GM20431 (cell line): ENCODE results near the gene VPS54.

ENCODE experiments used
- in situ Hi-C: fragments of 300-500 bp; cut with MseI, MboI; formaldehyde crosslinking; loops from one replicate; pipeline ENCODE4 v1.15.0; 2020; ENCODE audit warnings: low sequenced_read_pairs; ENCODE audit not compliant: unreplicated experiment

VPS54 gene, protein sequence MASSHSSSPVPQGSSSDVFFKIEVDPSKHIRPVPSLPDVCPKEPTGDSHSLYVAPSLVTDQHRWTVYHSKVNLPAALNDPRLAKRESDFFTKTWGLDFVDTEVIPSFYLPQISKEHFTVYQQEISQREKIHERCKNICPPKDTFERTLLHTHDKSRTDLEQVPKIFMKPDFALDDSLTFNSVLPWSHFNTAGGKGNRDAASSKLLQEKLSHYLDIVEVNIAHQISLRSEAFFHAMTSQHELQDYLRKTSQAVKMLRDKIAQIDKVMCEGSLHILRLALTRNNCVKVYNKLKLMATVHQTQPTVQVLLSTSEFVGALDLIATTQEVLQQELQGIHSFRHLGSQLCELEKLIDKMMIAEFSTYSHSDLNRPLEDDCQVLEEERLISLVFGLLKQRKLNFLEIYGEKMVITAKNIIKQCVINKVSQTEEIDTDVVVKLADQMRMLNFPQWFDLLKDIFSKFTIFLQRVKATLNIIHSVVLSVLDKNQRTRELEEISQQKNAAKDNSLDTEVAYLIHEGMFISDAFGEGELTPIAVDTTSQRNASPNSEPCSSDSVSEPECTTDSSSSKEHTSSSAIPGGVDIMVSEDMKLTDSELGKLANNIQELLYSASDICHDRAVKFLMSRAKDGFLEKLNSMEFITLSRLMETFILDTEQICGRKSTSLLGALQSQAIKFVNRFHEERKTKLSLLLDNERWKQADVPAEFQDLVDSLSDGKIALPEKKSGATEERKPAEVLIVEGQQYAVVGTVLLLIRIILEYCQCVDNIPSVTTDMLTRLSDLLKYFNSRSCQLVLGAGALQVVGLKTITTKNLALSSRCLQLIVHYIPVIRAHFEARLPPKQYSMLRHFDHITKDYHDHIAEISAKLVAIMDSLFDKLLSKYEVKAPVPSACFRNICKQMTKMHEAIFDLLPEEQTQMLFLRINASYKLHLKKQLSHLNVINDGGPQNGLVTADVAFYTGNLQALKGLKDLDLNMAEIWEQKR

DNA sequence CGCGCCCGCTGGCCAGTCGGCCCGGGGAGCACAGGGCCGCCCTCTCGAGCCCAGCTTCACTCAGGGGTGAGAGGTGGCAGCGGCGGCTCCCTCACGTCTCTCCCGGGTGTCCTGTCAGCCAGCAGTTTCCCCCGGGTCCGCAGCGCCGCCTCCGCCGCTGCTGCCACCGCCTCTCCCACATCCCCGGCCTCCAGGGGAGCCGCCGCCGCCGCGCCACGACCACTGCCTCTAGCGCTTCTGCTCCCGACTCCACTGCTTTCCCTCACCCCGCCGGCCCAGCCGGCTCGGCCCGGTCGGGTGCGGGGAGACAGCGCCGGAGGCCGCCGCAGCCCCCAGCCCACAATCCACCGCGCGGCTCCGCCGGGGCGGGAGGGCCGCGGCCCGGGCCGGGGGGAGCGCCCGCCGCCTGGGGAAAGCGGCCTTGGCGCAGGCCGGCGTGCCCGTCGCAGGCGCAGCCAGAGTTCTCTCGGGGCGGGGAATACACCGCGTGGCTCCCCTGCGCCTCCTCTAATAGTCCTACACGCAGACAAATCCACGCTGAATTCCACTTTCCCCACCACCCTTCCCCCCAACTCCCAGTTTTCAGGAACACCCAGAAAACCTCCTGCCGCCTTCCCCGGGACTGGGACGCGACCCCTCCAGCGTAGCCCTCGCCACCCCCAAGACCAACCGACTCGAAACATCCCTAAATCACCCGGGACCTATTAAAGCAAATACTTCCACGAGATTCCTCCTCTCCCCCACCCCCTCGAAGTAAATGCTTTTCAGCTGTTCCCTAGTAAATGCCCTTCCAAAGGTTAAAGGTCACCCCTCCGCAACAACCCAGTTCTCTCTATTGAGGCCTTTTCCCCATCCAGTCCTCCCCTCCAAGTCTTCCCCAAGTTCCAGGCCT lies at the start of gene VPS54:
VPS54 (minus strand) TSS at position 346 of the 892 bp plus-strand sequence. CDS start 35,429 bp downstream, outside the sequence.
- in situ Hi-C loops = no loop called here

DNA sequence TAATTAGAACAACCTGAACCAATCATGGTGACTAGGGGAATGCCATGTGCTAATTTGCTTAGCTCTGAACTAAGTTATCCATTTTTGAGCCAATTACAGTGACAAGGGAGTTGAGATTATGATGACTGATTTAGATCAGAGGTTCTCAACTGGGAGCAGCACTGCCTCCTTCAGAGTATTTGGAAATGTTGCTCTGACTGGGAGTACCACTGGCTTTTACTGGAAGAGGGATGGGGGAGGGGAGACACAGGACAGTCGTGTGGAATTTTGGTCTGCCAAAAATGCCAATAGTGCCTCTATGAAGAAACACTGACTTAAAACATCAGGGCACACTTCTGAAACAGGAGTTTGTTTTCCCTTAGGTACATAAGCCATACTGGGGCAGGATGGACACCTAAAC lies 48.1 kb upstream of the VPS54 start:
- in situ Hi-C loops = no loop called here

DNA sequence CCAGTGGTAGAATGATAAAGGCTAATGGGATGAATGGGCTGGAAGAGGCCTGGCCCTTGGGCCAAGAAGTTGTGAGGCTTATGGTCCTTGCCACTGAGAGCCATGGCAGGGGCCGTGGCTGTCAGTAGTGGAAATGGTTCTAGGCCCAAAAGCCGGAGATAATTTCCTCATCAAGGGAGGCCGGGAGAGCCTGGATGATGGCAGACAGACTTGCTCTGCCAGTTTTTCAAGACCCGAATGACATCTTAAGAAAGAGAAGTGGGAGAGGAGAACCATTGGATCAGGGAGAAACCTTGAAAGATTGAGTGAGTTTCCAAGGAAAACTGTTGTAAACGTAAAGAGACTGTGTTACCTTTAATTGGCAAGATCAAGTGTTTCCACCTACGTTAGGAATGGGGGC lies 46.3 kb upstream of the VPS54 start:
- in situ Hi-C loops = no loop called here

DNA sequence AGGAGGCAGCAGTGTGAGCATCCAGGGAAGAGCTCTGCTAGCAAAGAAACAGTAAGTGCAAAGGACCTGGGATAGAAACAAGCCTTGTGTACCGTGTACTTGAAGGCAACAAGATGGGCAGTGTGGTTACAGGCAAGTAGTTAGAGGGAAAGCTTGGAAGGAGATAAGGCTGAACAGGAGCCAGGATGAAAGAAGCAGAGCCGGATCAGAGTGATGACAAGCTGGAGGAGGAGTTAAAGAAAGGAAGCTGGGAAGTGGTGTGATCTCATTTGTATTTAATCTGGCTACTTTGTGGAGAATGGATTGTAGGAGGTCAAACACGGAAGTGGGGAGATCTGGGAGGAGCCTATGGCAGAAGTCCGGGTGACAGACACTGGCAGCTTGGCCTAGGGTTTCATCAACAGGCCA lies 44.7 kb upstream of the VPS54 start:
- in situ Hi-C loops = no loop called here

DNA sequence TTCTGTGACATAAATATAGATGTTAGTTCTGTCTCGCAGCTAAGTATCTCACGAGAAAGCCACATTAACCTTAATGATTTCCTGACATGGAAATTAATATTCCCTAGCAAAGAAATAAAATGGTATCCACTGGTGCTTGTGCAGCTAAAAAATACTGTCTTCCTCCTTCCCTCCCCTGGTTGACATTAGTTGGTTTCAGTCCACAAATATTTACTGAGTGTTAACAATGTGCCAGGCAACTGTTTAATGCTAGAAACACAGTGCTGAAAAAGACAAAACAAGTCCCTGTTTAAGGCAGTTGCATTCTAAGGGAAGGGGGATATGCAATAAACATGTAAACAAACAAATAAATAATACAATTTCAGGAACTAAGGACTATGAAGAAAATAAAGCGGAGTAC lies 44.2 kb upstream of the VPS54 start:
- in situ Hi-C loops = no loop called here

DNA sequence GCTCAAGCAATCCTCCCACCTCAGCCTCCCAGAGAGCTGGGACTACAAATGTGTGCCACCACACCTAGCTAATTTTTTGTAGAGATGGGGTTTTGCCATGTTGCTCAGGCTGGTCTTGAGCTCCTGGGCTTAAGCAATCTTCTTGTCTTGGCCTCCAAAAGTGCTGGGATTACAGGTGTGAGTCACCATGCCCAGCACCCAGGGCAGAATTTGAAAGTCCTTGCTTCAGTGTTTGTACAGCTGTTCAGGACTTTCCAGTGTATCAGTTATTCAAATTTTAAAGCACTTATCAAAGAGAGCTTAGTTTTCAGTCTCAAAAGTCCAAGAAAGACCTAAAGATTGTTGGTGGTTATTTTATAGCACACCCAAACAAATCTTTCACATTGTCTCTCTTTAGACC lies 43.6 kb upstream of the VPS54 start:
- in situ Hi-C loops = no loop called here

DNA sequence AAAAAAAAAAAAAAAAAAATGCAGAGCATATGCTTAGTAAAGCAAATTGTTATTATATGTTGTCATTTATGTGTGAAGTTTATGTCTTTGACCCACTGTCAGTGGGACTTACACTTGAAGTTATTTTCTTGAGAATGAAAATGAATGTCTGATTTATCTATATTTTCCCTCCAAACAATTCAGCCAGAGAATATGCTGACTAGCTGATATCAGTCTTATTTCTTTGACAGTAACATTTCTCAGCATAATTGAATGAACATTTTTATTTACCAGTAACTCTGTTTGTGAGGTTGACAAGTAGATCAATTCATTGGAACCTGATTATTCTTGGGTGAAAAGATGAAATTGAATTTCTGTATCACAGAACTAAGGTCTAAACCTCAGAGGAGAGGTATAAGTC lies 40.0 kb upstream of the VPS54 start:
- in situ Hi-C loops = no loop called here

DNA sequence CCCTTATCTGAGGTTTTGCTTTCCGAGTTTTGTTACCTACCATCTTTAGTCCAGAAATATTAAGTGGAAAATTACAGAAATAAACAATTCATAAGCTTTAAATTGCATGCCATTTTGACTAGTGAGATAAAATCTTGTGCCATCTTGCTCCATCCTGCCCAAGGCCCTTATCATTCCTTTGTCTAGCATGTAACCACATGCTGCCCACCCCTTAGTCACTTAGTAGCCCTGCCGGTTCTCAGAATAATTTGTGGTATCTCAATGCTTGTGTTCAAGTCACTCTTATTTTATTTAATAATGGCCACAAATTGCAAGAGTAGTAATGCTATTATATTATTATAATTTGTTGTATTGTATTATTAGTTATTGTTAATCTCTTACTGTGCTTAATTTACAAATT lies 36.8 kb upstream of the VPS54 start:
- in situ Hi-C loops = no loop called here

DNA sequence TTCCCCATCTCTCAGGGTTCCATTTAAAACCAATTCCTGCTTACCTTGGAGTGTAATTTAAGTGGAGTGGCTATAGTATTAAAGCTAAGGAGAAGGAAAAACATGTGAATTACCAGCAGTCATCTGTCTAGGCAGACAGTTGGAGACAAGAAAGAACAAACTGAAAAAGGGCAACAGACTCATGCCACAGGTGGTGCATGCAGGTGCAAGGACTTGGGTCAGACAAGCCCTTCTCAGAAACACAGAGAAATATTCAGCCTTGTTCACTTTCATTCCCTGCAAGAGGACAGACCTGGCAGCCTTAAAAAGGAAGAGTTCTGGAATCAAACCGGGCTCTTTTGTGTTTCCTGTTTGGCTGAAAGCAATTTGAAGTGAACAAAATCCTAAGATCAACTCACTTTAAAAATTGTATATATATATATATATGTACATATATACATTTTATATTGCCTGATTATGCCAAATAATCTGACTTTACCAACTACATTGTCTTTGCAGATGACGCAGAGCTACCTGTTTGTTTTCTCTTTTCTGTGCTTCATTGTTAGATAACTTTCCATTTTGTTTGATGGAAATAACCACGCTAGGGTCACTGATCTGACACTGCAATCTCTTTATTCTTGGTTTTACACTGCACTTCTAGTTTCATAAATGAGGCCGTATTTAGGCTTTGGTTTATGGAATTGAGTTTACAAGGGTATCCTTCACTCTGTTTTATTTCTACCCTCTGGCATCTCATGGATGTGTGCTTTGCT lies 35.1 kb upstream of the VPS54 start:
- in situ Hi-C loops = no loop called here

DNA sequence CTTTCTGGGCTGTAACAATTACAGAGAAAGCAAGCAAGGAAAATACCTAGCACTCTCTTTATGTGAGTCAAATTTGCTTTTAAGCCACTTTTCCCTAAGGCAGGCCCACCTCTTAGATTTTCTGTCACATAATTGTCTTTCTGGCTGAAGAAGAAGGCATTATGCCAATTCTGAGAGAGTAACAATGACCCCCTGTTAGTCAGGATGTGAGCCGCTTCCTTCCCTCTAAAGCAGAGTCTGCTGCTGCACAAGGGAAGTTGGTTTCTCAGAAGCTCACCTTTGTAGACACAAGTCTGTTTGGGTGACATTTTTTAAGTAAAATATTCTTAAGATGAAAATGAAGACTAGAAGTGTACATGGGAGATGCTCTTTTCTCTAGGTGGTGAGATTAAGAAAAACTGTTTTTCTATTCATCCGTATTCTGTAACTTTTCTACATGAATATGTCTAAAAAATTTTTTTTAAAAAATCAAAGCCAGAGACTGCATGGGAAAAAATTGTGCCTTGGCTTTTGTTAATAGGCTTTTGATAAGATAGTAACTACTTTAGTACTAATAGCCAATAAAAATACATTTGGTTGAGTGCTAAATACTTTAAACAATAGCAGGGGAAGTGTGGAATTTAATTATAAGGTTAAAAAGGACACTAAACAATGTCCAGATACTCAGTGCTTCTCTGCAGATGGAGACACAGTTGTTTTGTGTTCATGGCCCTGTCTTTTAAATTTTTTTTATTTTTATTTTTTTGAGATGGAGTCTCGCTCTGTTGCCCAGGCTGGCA lies 33.4 kb upstream of the VPS54 start:
- in situ Hi-C loops = no loop called here

DNA sequence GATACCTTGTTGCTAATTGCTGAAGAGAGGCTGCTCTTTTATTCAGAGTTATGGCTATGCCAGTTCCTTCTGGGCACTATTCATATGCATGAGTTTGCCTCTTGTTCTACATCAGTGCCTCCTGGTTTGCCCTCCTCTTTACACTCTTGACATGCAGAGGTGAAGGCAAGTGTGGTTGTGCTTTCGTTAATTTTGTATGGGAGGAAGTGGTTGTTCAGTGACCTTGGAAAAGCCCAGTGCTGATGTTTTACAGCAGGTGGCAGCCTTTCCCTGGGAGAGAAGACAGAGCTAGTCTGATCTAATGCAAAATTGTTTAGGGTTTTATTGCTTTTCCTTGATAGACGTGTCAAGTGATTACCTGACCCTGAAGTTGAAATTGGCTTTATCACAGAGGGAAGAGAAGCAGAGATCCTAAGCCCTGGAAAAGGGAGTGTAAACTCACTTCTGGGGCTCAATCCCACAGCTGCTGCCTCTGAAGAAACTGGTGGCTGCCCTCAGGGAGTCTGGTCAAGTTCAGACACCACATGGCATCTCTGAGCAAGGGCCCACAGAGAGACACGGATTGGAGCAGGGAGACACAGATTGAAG lies 30.5 kb upstream of the VPS54 start:
- in situ Hi-C loops = loop anchor here (10.0 kb wide), 2 partner anchors 275 to 435 kb away; no protein-coding TSS in a partner anchor

DNA sequence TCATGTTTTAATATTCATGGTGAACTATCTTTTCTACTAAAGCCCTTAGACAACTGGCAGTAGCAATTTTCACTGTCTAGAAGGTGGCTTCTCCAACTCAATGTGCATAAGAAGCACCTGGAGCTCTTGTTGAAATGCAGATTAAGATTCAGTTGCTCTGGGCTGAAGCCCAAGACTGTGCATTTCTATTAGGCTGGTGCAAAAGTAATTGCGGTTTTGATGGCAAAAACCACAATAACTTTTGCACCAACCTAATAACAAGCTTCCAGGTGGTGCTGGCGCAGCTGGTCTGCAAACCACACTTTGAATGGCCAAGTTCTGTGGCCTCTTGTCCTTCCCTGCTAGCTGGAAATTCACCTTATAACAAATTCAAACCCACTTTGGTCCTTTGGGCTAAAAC lies 26.7 kb upstream of the VPS54 start:
- in situ Hi-C loops = loop anchor here (10.0 kb wide), 2 partner anchors 279 to 439 kb away; no protein-coding TSS in a partner anchor

DNA sequence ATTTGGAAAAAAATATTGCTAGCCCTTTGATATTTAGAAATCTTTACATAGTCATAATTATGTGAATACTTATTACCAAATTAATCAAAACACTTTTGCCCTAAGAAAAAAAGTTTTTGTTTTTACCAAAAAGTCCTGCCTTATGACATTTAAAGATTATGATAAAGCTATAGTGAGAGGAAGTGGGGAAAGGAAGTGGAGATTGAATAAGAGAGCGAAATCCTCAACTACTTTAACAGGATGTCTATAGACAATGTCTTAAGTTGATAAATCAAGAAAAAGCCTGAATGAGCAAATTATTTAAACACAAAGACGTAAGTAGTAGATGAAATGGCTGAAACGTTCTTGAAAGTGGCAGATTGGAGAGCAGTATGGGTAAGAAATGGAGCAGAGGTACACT lies 20.9 kb upstream of the VPS54 start:
- in situ Hi-C loops = loop anchor here (10.0 kb wide), 2 partner anchors 285 to 445 kb away; no protein-coding TSS in a partner anchor

DNA sequence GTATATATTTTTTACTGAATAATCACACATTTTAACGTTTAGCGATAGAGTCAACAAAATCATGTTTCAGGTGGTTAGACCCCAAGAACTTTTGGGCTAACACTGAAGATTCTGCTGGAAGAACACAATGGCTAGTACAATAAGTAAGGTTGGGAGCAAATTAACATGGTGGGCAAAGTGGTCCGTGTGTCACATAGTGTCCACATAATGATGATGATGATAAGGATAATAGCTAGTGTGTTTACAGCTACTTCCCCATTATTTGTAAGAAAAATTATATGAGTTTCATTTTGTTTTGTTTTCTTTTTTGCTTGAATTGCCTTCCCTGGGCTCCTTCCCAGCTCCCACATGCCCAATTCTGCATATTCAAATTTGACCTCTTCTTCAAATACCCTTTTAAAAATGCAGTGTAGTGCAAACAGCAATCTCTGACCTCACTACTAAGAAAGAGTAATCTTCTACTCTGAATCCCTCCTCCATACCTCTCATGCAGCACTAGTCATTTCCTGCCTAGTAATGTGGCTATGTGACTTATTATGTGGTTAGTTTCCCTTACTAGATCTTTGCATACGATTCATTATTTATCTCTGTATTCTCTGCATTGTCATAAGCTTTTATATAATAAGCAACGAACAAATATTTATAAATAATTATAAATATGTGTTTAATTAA lies 16.9 kb upstream of the VPS54 start:
- in situ Hi-C loops = no loop called here

DNA sequence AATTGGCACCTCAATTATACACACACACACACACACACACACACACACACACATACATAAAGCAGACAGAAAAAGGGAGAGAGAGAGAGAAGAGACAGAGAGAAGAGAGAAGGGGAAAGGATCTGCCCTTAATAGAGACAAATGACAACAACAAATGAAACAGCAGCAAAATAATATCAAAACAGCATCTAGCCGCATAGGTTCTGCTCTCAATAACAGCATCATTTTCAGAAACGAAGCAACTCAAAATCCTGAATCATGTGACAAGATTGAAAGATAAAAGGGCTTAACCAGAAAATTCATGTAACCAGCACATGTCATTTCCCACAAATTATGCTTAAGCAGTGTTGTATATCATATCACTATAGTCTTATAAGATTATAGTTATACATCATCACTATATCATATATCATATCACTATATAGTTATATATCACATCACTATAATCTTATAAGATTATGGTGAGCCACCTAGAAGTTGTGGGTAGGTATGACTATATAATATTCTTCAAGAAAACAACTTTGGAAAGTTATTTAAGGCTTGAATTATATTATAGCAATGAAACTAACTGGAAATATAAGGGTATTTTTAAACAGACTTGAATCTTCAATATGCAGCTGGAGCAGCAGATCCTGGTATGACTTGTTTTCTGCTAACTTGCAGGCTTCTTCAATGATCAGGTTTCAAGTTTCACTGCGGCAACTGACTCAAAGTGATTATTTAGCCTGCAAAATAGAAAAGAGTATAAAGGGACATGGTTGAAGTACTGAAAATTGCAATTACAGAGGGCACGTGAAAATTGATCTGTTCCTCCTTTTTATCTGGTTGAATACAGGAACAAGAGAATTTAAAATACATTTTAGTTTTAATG lies 16.1 kb upstream of the VPS54 start:
- in situ Hi-C loops = no loop called here

DNA sequence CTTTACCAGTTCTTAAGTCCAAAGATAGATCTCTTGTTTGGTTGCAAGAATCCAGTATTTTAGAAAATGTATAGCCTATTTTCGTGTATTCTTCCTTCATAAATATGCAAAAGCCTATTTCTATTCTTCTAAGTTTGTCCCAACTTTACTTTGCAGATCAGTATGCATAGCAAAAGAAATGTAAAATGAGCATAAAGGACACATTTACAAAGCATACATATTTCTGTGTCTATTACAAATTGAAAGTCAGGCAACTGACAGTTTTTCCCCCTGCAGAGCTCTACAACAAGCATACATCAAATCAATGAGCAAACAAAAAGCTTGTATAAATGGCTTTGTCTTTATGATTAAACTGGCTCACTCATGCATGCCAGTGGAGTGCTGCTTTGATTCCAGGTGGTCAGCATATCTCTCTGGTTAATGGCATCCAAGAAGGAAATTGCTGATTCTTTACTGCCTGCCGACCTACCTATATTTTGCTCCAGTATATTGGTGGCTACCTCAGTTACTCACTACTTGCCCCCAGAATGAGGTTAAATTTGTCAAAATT lies 10.0 kb upstream of the VPS54 start:
- in situ Hi-C loops = no loop called here
